Measurements from ENCODE around the gene SEMA3E.

SEMA3E gene

GRCh38 chr7:83426325-83426724 is 222.6 kb downstream of the SEMA3E start:
- WGBS, result no CpG with 5 or more reads among the region's 3 CpGs
- H2BK15ac ChIP-seq (ENCODE audit: low read depth, poor library complexity, severe bottlenecking), result no peak overlapping the region

GRCh38 chr7:83419013-83419412 is 229.9 kb downstream of the SEMA3E start:
- no peak overlapping the region for H3K23ac ChIP-seq (ENCODE audit: low read length in 2 of 2)
- H3K4ac ChIP-seq (ENCODE audit: low read depth in 1 of 2, low read length in 2 of 2), result no peak overlapping the region
- H3K27me3 ChIP-seq (ENCODE audit: control insufficient read depth in 1 of 2, insufficient read depth in 1 of 2, low read length in 2 of 2), result no peaks in the 10 kb centered on the region
- peaks cover 4% of the 10 kb centered on the region for H3K9me3 ChIP-seq (ENCODE audit: control insufficient read depth, low read length)
- no peak overlapping the region for H2BK12ac ChIP-seq (ENCODE audit: low read length in 2 of 2)
- H3K4me1 ChIP-seq (ENCODE audit: control insufficient read depth, insufficient read depth, low read depth, low read length), result no peaks in the 10 kb centered on the region
- H3K14ac ChIP-seq (ENCODE audit: low read length in 2 of 2), result no peak overlapping the region
- 92% methylated on average over 1 of the region's 1 CpG for WGBS
- no peak for DNase-seq
- H3K18ac ChIP-seq (ENCODE audit: low read depth in 1 of 2, low read length in 2 of 2), result no peak overlapping the region
- H4K91ac ChIP-seq (ENCODE audit: low read length), result no peak overlapping the region
- H2BK5ac ChIP-seq (ENCODE audit: low read depth, low read length, poor library complexity, severe bottlenecking), result no peak overlapping the region
- no peak overlapping the region for H3K4me2 ChIP-seq (ENCODE audit: low read length, poor library complexity, severe bottlenecking)
- no peak overlapping the region for H3K9ac ChIP-seq (ENCODE audit: low read length)
- no peak overlapping the region for H2AK5ac ChIP-seq (ENCODE audit: low read length, severe bottlenecking)
- no peak overlapping the region for H2BK15ac ChIP-seq (ENCODE audit: low read depth, poor library complexity, severe bottlenecking)
- no peak overlapping the region for H2AFZ ChIP-seq (ENCODE audit: low read depth, low read length)
- H4K8ac ChIP-seq (ENCODE audit: low read length), result no peak overlapping the region
- no peak overlapping the region for H2BK120ac ChIP-seq (ENCODE audit: low read depth, low read length)
- H3K79me1 ChIP-seq (replicated peaks; ENCODE audit: low read length, poor library complexity, severe bottlenecking), result no peaks in the 10 kb centered on the region
- no peak overlapping the region for H3K27ac ChIP-seq (ENCODE audit: low read length, poor library complexity, severe bottlenecking)
- no peaks in the 10 kb centered on the region for H3K36me3 ChIP-seq (ENCODE audit: control insufficient read depth in 1 of 2, insufficient read depth in 2 of 2, low read depth in 1 of 2, low read length in 2 of 2)
- no peak overlapping the region for H3K4me3 ChIP-seq (ENCODE audit: insufficient read depth in 1 of 2, low read depth in 1 of 2, low read length in 2 of 2)

More at GRCh38 chr7:83426325-83426724, 222.6 kb downstream of the SEMA3E start:
- no peak for DNase-seq
- Histone ChIP-seq H3K27ac (ENCODE audit: low read length, poor library complexity, severe bottlenecking) (no peak overlapping the region), H3K4me1 (ENCODE audit: control insufficient read depth, insufficient read depth, low read depth, low read length) (no peaks in the 10 kb centered on the region), H2AFZ (ENCODE audit: low read depth, low read length) (no peak overlapping the region), H2BK5ac (ENCODE audit: low read depth, low read length, poor library complexity, severe bottlenecking) (no peak overlapping the region), H2BK12ac (ENCODE audit: low read length in 2 of 2) (no peak overlapping the region), H3K27me3 (ENCODE audit: control insufficient read depth in 1 of 2, insufficient read depth in 1 of 2, low read length in 2 of 2) (no peaks in the 10 kb centered on the region), H3K14ac (ENCODE audit: low read length in 2 of 2) (no peak overlapping the region), H3K79me1 (replicated peaks; ENCODE audit: low read length, poor library complexity, severe bottlenecking) (no peaks in the 10 kb centered on the region), H3K18ac (ENCODE audit: low read depth in 1 of 2, low read length in 2 of 2) (no peak overlapping the region), H3K4me3 (ENCODE audit: insufficient read depth in 1 of 2, low read depth in 1 of 2, low read length in 2 of 2) (no peak overlapping the region), H3K4me2 (ENCODE audit: low read length, poor library complexity, severe bottlenecking) (no peak overlapping the region), H4K8ac (ENCODE audit: low read length) (no peak overlapping the region), H4K91ac (ENCODE audit: low read length) (no peak overlapping the region), H2AK5ac (ENCODE audit: low read length, severe bottlenecking) (no peak overlapping the region), H2BK120ac (ENCODE audit: low read depth, low read length) (no peak overlapping the region), H3K36me3 (ENCODE audit: control insufficient read depth in 1 of 2, insufficient read depth in 2 of 2, low read depth in 1 of 2, low read length in 2 of 2) (no peaks in the 10 kb centered on the region), H3K23ac (ENCODE audit: low read length in 2 of 2) (no peak overlapping the region), H3K4ac (ENCODE audit: low read depth in 1 of 2, low read length in 2 of 2) (no peak overlapping the region), H3K9ac (ENCODE audit: low read length) (no peak overlapping the region), H3K9me3 (ENCODE audit: control insufficient read depth, low read length) (no peaks in the 10 kb centered on the region)

GRCh38 chr7:83415840-83416239 is 233.1 kb downstream of the SEMA3E start:
- no peak overlapping the region for H3K23ac ChIP-seq (ENCODE audit: low read length in 2 of 2)
- WGBS, result 52% methylated on average over 2 of the region's 2 CpGs

GRCh38 chr7:83414947-83415346 is 234.0 kb downstream of the SEMA3E start:
- no peaks in the 10 kb centered on the region for H3K79me1 ChIP-seq (replicated peaks; ENCODE audit: low read length, poor library complexity, severe bottlenecking)
- H2AK5ac ChIP-seq (ENCODE audit: low read length, severe bottlenecking), result no peak overlapping the region

More at GRCh38 chr7:83415840-83416239, 233.1 kb downstream of the SEMA3E start:
- no peak for DNase-seq
- no peak overlapping the region for H3K4me3 ChIP-seq (ENCODE audit: insufficient read depth in 1 of 2, low read depth in 1 of 2, low read length in 2 of 2)
- H3K36me3 ChIP-seq (ENCODE audit: control insufficient read depth in 1 of 2, insufficient read depth in 2 of 2, low read depth in 1 of 2, low read length in 2 of 2), result no peaks in the 10 kb centered on the region
- H3K79me1 ChIP-seq (replicated peaks; ENCODE audit: low read length, poor library complexity, severe bottlenecking), result no peaks in the 10 kb centered on the region
- no peak overlapping the region for H2BK120ac ChIP-seq (ENCODE audit: low read depth, low read length)
- H3K27me3 ChIP-seq (ENCODE audit: control insufficient read depth in 1 of 2, insufficient read depth in 1 of 2, low read length in 2 of 2), result no peaks in the 10 kb centered on the region
- no peak overlapping the region for H2AFZ ChIP-seq (ENCODE audit: low read depth, low read length)
- H2BK5ac ChIP-seq (ENCODE audit: low read depth, low read length, poor library complexity, severe bottlenecking), result no peak overlapping the region
- no peak overlapping the region for H3K4me2 ChIP-seq (ENCODE audit: low read length, poor library complexity, severe bottlenecking)
- H2BK15ac ChIP-seq (ENCODE audit: low read depth, poor library complexity, severe bottlenecking), result no peak overlapping the region
- no peak overlapping the region for H4K91ac ChIP-seq (ENCODE audit: low read length)
- no peak overlapping the region for H3K18ac ChIP-seq (ENCODE audit: low read depth in 1 of 2, low read length in 2 of 2)
- no peaks in the 10 kb centered on the region for H3K4me1 ChIP-seq (ENCODE audit: control insufficient read depth, insufficient read depth, low read depth, low read length)
- H3K4ac ChIP-seq (ENCODE audit: low read depth in 1 of 2, low read length in 2 of 2), result no peak overlapping the region
- no peak overlapping the region for H2AK5ac ChIP-seq (ENCODE audit: low read length, severe bottlenecking)
- H3K14ac ChIP-seq (ENCODE audit: low read length in 2 of 2), result no peak overlapping the region
- H3K9me3 ChIP-seq (ENCODE audit: control insufficient read depth, low read length), result peaks cover 4% of the 10 kb centered on the region
- H4K8ac ChIP-seq (ENCODE audit: low read length), result no peak overlapping the region
- no peak overlapping the region for H3K9ac ChIP-seq (ENCODE audit: low read length)
- H2BK12ac ChIP-seq (ENCODE audit: low read length in 2 of 2), result no peak overlapping the region
- no peak overlapping the region for H3K27ac ChIP-seq (ENCODE audit: low read length, poor library complexity, severe bottlenecking)

More at GRCh38 chr7:83414947-83415346, 234.0 kb downstream of the SEMA3E start:
- no peak overlapping the region for H2AFZ ChIP-seq (ENCODE audit: low read depth, low read length)
- no peak overlapping the region for H3K4ac ChIP-seq (ENCODE audit: low read depth in 1 of 2, low read length in 2 of 2)
- no peak overlapping the region for H3K4me2 ChIP-seq (ENCODE audit: low read length, poor library complexity, severe bottlenecking)
- no peak overlapping the region for H2BK15ac ChIP-seq (ENCODE audit: low read depth, poor library complexity, severe bottlenecking)
- H2BK5ac ChIP-seq (ENCODE audit: low read depth, low read length, poor library complexity, severe bottlenecking), result no peak overlapping the region
- no peak overlapping the region for H3K18ac ChIP-seq (ENCODE audit: low read depth in 1 of 2, low read length in 2 of 2)
- H3K4me3 ChIP-seq (ENCODE audit: insufficient read depth in 1 of 2, low read depth in 1 of 2, low read length in 2 of 2), result no peak overlapping the region
- H3K27ac ChIP-seq (ENCODE audit: low read length, poor library complexity, severe bottlenecking), result no peak overlapping the region
- no peaks in the 10 kb centered on the region for H3K4me1 ChIP-seq (ENCODE audit: control insufficient read depth, insufficient read depth, low read depth, low read length)
- H3K9me3 ChIP-seq (ENCODE audit: control insufficient read depth, low read length), result peaks cover 4% of the 10 kb centered on the region
- H3K14ac ChIP-seq (ENCODE audit: low read length in 2 of 2), result no peak overlapping the region
- no peak overlapping the region for H2BK12ac ChIP-seq (ENCODE audit: low read length in 2 of 2)
- no peaks in the 10 kb centered on the region for H3K36me3 ChIP-seq (ENCODE audit: control insufficient read depth in 1 of 2, insufficient read depth in 2 of 2, low read depth in 1 of 2, low read length in 2 of 2)
- WGBS, result no CpG with 5 or more reads among the region's 2 CpGs
- H2BK120ac ChIP-seq (ENCODE audit: low read depth, low read length), result no peak overlapping the region
- no peak overlapping the region for H3K23ac ChIP-seq (ENCODE audit: low read length in 2 of 2)
- no peak for DNase-seq
- H4K91ac ChIP-seq (ENCODE audit: low read length), result no peak overlapping the region
- H3K27me3 ChIP-seq (ENCODE audit: control insufficient read depth in 1 of 2, insufficient read depth in 1 of 2, low read length in 2 of 2), result no peaks in the 10 kb centered on the region
- H4K8ac ChIP-seq (ENCODE audit: low read length), result no peak overlapping the region
- H3K9ac ChIP-seq (ENCODE audit: low read length), result no peak overlapping the region

All from mesenchymal stem cell (in vitro differentiated cells and primary cell).